H7 (cell line): ENCODE data around the gene ZNF462. TPM values are rescaled to one million over a fixed set of nuclear protein-coding genes. Genes with fewer than 3 reads are reported as not detected.

Source experiments
- DNase-seq: peaks from one replicate; pipeline ENCODE4 v3.0.0; 2012
- H3K27me3 ChIP-seq: 2 replicates; pipeline ENCODE4 v1.6.0; 2011; ENCODE audit warnings: mild to moderate bottlenecking, low read length; ENCODE audit not compliant: control insufficient read depth, insufficient read depth
- H3K36me3 ChIP-seq: replicated peaks from 2 replicates; pipeline ENCODE4 v1.5.1; 2011; ENCODE audit warnings: low read length; ENCODE audit not compliant: control insufficient read depth, insufficient read depth
- H3K4me3 ChIP-seq: 2 replicates; pipeline ENCODE4 v1.5.1; 2011; ENCODE audit warnings: low read depth, mild to moderate bottlenecking, control low read depth, low read length, moderate library complexity; ENCODE audit not compliant: insufficient read depth
- total RNA-seq: library from RNA; depleted of rRNA; stranded (reverse); fragments of >200 nt; shearing (Covaris generic); gene quantifications from 2 replicates; pipeline ENCODE4 v1.2.3, GENCODE V29; 2014

The ZNF462 gene
- total RNA-seq, 1 experiment from 2014 or later, result 34.7 TPM

GRCh38 chr9:106963684-106964083 is 100.7 kb downstream of the ZNF462 start:
- DNase-seq, result no peak
- Histone ChIP-seq H3K27me3 (no peaks in the 10 kb centered on the region), H3K4me3 (no peak overlapping the region), H3K36me3 (peaks cover 2% of the 10 kb centered on the region)

DNA sequence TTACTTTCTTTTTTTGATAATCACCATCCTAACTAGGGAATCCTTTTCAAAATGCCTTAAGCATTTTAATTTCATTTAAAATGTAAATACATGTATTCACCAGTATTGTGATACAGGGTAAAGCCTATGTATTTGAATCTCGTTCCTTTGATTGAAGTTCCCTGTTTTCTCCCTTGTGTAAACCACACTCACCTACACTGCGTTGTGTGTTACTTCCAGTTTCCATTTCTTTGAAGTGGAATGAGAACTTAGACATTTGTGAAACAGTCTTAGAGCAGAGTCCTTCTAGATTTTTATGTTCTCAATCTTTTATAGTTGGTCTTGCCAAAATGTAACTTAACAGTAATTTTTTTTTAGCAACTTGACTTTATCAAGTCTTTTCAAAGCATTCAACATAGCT is 101.4 kb downstream of the ZNF462 start:
- no peak for DNase-seq
- H3K4me3 ChIP-seq, result no peak overlapping the region
- H3K27me3 ChIP-seq, result no peaks in the 10 kb centered on the region
- peaks cover 1% of the 10 kb centered on the region; the same call in 1 of the 2 replicates for H3K36me3 ChIP-seq

GRCh38 chr9:106964822-106965525 is 102.0 kb downstream of the ZNF462 start:
- DNase-seq, result no peak
- H3K27me3 ChIP-seq, result no peaks in the 10 kb centered on the region
- peaks cover 1% of the 10 kb centered on the region; the same call in 1 of the 2 replicates for H3K36me3 ChIP-seq
- no peak overlapping the region for H3K4me3 ChIP-seq

- no peaks in the 10 kb centered on the region; the same call in 1 of the 2 replicates for H3K36me3 ChIP-seq
- no peaks in the 10 kb centered on the region for H3K27me3 ChIP-seq
- no peak overlapping the region for H3K4me3 ChIP-seq
- no peak for DNase-seq
Observed at GRCh38 chr9:106966481-106966880, 103.5 kb downstream of the ZNF462 start.

DNA sequence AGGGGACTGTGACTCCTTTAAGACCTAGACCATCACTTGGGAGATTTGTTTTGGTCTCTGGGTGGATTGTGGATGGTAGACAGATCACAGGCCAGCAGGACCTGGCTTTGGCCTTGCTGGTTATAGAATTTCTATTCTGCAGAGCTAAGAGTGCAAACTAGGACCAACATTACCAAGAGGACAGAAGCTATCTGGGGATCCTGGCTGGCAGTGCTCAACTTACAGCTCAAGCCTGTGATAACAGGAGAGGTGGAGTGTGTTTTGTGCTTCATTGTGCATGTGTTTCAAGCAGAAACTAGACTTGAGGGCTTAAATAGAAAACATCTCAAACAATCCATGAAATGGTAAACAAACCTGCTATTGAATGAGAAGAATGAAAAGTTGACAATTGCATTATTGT is 106.7 kb downstream of the ZNF462 start:
- Histone ChIP-seq H3K36me3 (peaks cover 15% of the 10 kb centered on the region), H3K4me3 (no peak overlapping the region), H3K27me3 (no peaks in the 10 kb centered on the region)
- no peak for DNase-seq

GRCh38 chr9:106970219-106970975 is 107.4 kb downstream of the ZNF462 start:
- H3K4me3 ChIP-seq, result no peak overlapping the region
- peak; percentile 13 for DNase-seq

GRCh38 chr9:106970976-106971457 is 108.1 kb downstream of the ZNF462 start:
- Histone ChIP-seq H3K36me3 (peaks cover 24% of the 10 kb centered on the region), H3K4me3 (no peak overlapping the region), H3K27me3 (no peaks in the 10 kb centered on the region)
- no peak for DNase-seq

More at GRCh38 chr9:106970219-106970975, 107.4 kb downstream of the ZNF462 start:
- peaks cover 22% of the 10 kb centered on the region for H3K36me3 ChIP-seq
- H3K27me3 ChIP-seq, result no peaks in the 10 kb centered on the region

DNA sequence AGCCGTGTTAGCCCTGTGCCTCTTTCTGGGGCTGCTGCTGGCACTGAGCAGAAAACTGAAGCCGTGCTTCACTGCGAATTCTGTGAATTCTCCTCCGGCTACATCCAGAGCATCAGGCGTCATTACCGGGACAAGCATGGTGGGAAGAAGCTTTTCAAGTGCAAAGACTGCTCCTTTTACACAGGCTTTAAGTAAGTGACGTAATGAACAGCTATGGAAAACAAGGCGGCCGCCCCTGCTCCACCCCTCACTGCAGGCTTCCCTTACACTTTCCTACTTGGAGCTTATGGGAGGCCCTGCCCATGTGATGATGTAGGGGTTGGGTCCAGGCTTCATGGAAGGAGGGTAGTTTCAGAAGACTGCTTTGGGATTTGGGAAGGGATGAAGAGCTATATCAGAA is 109.1 kb downstream of the ZNF462 start:
- H3K36me3 ChIP-seq, result peaks cover 30% of the 10 kb centered on the region
- H3K4me3 ChIP-seq, result no peak overlapping the region
- peak; percentile 22 for DNase-seq
- H3K27me3 ChIP-seq, result no peaks in the 10 kb centered on the region

- Histone ChIP-seq H3K27me3 (no peaks in the 10 kb centered on the region), H3K4me3 (no peak overlapping the region), H3K36me3 (peaks cover 32% of the 10 kb centered on the region)
- no peak for DNase-seq
Observed at GRCh38 chr9:106974341-106974740, 111.4 kb downstream of the ZNF462 start.

DNA sequence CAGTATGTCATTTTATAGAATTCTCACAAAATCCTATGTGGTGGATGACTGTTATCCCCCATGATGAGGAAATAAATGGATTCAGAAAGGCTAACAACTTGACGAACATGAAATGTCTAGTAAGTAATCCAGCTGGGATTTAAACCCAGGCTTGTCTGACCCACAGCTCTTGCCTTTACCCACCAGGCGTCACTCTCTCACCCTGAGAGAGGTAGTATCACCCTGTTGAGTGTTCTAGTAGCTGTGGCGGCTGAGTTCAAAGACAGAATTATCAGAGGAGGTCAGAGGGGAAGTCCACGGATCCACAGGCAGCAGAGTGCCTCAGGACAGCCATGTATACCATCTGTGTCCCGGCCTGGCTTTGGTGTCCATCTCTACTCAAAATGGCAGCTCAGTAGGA is 113.8 kb downstream of the ZNF462 start:
- Histone ChIP-seq H3K4me3 (no peak overlapping the region), H3K36me3 (peaks cover 32% of the 10 kb centered on the region), H3K27me3 (no peaks in the 10 kb centered on the region)
- DNase-seq, result no peak

- Histone ChIP-seq H3K27me3 (no peaks in the 10 kb centered on the region), H3K4me3 (no peak overlapping the region), H3K36me3 (peaks cover 19% of the 10 kb centered on the region)
- no peak for DNase-seq
Observed at GRCh38 chr9:106980551-106981101, 117.7 kb downstream of the ZNF462 start.

- Histone ChIP-seq H3K36me3 (peaks cover 18% of the 10 kb centered on the region), H3K27me3 (no peaks in the 10 kb centered on the region), H3K4me3 (no peak overlapping the region)
- no peak for DNase-seq
Observed at GRCh38 chr9:106981396-106982287, 118.7 kb downstream of the ZNF462 start.

DNA sequence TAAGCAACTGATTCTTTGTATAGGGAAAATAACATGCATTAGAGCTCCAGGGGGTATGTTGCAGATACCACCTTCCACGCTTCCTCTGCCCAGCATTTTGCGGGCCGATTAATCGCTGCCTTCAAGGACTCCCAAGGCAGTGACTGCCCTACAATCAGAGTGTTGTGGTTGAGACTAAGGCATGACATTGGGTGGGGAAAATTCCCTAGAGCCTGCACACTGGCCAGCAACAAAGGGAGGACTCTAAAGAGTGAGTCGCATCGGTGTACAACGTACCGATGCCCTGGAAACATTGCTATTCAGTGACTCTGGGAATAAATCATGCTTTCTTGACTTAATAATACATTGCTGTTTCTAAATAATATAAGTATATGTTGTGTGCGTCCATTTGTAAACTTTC is 119.7 kb downstream of the ZNF462 start:
- DNase-seq, result no peak
- Histone ChIP-seq H3K4me3 (no peak overlapping the region), H3K36me3 (peaks cover 14% of the 10 kb centered on the region), H3K27me3 (no peaks in the 10 kb centered on the region)

DNA sequence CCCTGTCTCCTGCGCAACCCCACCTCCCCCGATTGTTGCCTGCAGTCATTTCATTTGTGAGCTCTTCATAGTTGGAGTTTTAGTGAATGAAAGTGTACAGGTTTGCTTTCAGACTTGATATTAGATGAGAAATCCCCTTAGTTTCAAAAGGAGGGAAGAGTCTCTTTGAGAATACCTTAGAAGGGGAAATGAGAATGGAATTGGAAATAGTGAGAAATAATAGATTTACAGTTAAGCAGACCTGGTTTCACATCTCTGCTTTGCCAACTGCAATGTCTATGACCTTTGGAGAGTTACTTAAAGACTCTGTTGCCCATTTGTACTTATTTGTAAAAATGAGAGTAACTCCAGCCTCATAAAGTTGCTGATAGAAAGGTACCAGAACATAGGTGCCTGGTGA is 120.4 kb downstream of the ZNF462 start:
- Histone ChIP-seq H3K27me3 (no peaks in the 10 kb centered on the region), H3K36me3 (peaks cover 16% of the 10 kb centered on the region), H3K4me3 (no peak overlapping the region)
- DNase-seq, result no peak
